Gastrocnemius medialis (tissue), 4 donors: ENCODE data around the gene CTIF. TPM values are rescaled to one million over a fixed set of nuclear protein-coding genes. Genes with fewer than 3 reads are reported as not detected.

Experiments
- ATAC-seq, 2 donors: fragments of 150-250 bp; one replicate each; pipeline ENCODE4 v1.9.1; 2016
- DNase-seq, 2 donors: peaks; one replicate each; pipeline ENCODE4 v3.0.0-alpha.2; 2019
- H3K27ac ChIP-seq, 4 donors: fragments of 200-600 bp; sonication (generic); 1 replicate in 1 of 4; 2 replicates in 3 of 4; pipeline ENCODE4 v1.5.1; 2016 to 2018; ENCODE audit warnings: mild to moderate bottlenecking in 2 of 4, moderate library complexity in 1 of 4
- H3K27me3 ChIP-seq, 3 donors: fragments of 200-600 bp; sonication (generic) in 2 of 3; 1 replicate in 1 of 3; 2 replicates in 2 of 3; pipeline versions ENCODE4 v1.5.1 to v1.6.0; 2016 to 2019; ENCODE audit warnings: mild to moderate bottlenecking in 1 of 3, moderate library complexity in 1 of 3
- H3K36me3 ChIP-seq, 2 donors: fragments of 200-600 bp; sonication (generic) in 1 of 2; one replicate each; pipeline ENCODE4 v1.5.1; 2017 to 2018
- H3K4me1 ChIP-seq, 2 donors: fragments of 200-600 bp; sonication (generic) in 1 of 2; one replicate each; pipeline ENCODE4 v1.5.1; 2016 to 2017; ENCODE audit warnings: mild to moderate bottlenecking in 2 of 2
- H3K4me3 ChIP-seq, 4 donors: fragments of 200-600 bp; sonication (generic) in 3 of 4; 1 replicate in 1 of 4; 2 replicates in 3 of 4; pipeline ENCODE4 v1.5.1; 2016 to 2019; ENCODE audit warnings: mild to moderate bottlenecking in 2 of 4
- H3K9me3 ChIP-seq, 3 donors: fragments of 200-600 bp; sonication (generic) in 2 of 3; 1 replicate in 1 of 3; 2 replicates in 2 of 3; pipeline ENCODE4 v1.5.1; 2016 to 2019
- CTCF ChIP-seq, 5 experiments: fragments of 450-650 bp in 3 of 5; fragments of 200-600 bp in 2 of 5; sonication (generic) in 2 of 5; IDR thresholded peaks in 4 of 5; conservative IDR thresholded peaks in 1 of 5; 1 replicate in 4 of 5; 2 replicates in 1 of 5; pipeline ENCODE4 v1.5.1; 2016 to 2019; ENCODE audit warnings: antibody characterized with exemption in 5 of 5, mild to moderate bottlenecking in 3 of 5, moderate library complexity in 3 of 5
- POLR2A ChIP-seq, 2 donors: fragments of 450-650 bp; IDR thresholded peaks; one replicate each; pipeline ENCODE4 v1.6.1; 2017; ENCODE audit warnings: antibody characterized with exemption in 2 of 2, mild to moderate bottlenecking in 2 of 2, moderate library complexity in 2 of 2
- in situ Hi-C, 4 donors: fragments of 200-750 bp; cut with MboI; loops; one replicate each; pipeline versions ENCODE4 v1.15.0 to v1.8.0; 2017; ENCODE audit warnings: low sequenced_read_pairs in 4 of 4
- intact Hi-C: fragments of 100-400 bp; cut with DNase I; formaldehyde crosslinking; loops from one replicate; pipeline ENCODE4 v1.15.1; 2023; ENCODE audit warnings: low total_unique reads
- total RNA-seq, 4 donors: library from RNA; depleted of rRNA; stranded (reverse); fragments of >200 nt; gene quantifications; one replicate each; pipeline versions ENCODE4 v1.1.0 to v1.2.3, GENCODE V29; 2016

CTIF gene
- total RNA-seq, 4 donors from 2014 or later, result 20.2 to 35.4 (median 23.1) TPM

- Histone ChIP-seq H3K27me3 (no peaks in the 10 kb centered on the region), H3K36me3 (no peaks in the 10 kb centered on the region), H3K4me3 (no peak overlapping the region), H3K4me1 (peaks cover 18 to 25% of the 10 kb centered on the region in 2 donors), H3K9me3 (no peaks in the 10 kb centered on the region), H3K27ac (no peak overlapping the region)
- intact Hi-C loops, result no loop called here
- TF ChIP-seq POLR2A (IDR thresholded peaks at IDR 0.05), result no peak
- TF ChIP-seq CTCF (IDR thresholded peaks at IDR 0.05 in 4 of 5, conservative IDR thresholded peaks at IDR 0.05 in 1 of 5), result no peak
- in situ Hi-C loops, result no loop called here
- ATAC-seq, result no peak
- DNase-seq, result peak in 1 of 2 donors; percentile 3
These were observed 288.0 kb downstream of the CTIF start for GRCh38 chr18:48826806-48827205.

- H3K4me3 ChIP-seq, result peak overlapping the region in 1 of 4 donors; percentile 38
- TF ChIP-seq POLR2A (IDR thresholded peaks at IDR 0.05) (no peak), CTCF (IDR thresholded peaks at IDR 0.05 in 4 of 5, conservative IDR thresholded peaks at IDR 0.05 in 1 of 5) (no peak)
- DNase-seq (peak; percentile 1 to 10), ATAC-seq (peak; percentile 59 to 74)
- no peaks in the 10 kb centered on the region for H3K9me3 ChIP-seq
- no peaks in the 10 kb centered on the region for H3K36me3 ChIP-seq
- H3K4me1 ChIP-seq, result peaks cover 18 to 25% of the 10 kb centered on the region in 2 donors
- H3K27me3 ChIP-seq, result no peaks in the 10 kb centered on the region
- in situ Hi-C loops, result no loop called here
- no peak overlapping the region for H3K27ac ChIP-seq
- intact Hi-C loops, result no loop called here
These were observed 288.7 kb downstream of the CTIF start for GRCh38 chr18:48827291-48828193.

- intact Hi-C loops, result no loop called here
- no peak overlapping the region for H3K27ac ChIP-seq
- no peak for ATAC-seq
- in situ Hi-C loops, result no loop called here
- TF ChIP-seq CTCF (IDR thresholded peaks at IDR 0.05 in 4 of 5, conservative IDR thresholded peaks at IDR 0.05 in 1 of 5) (no peak), POLR2A (IDR thresholded peaks at IDR 0.05) (no peak)
- no peaks in the 10 kb centered on the region for H3K36me3 ChIP-seq
- H3K4me1 ChIP-seq, result peaks cover 18 to 25% of the 10 kb centered on the region in 2 donors
- no peaks in the 10 kb centered on the region for H3K27me3 ChIP-seq
- no peak for DNase-seq
- H3K4me3 ChIP-seq, result no peak overlapping the region
- H3K9me3 ChIP-seq, result no peaks in the 10 kb centered on the region
These were observed 289.3 kb downstream of the CTIF start for GRCh38 chr18:48828194-48828545.

GRCh38 chr18:48828691-48829442 lies 290.0 kb downstream of the CTIF start:
- in situ Hi-C loops (no loop called here), intact Hi-C loops (no loop called here)
- peaks cover 18 to 25% of the 10 kb centered on the region in 2 donors for H3K4me1 ChIP-seq
- H3K9me3 ChIP-seq, result no peaks in the 10 kb centered on the region
- H3K36me3 ChIP-seq, result no peaks in the 10 kb centered on the region
- TF ChIP-seq POLR2A (IDR thresholded peaks at IDR 0.05) (no peak), CTCF (IDR thresholded peaks at IDR 0.05 in 4 of 5, conservative IDR thresholded peaks at IDR 0.05 in 1 of 5) (no peak)
- H3K27ac ChIP-seq, result no peak overlapping the region
- H3K27me3 ChIP-seq, result no peaks in the 10 kb centered on the region
- ATAC-seq, result no peak
- peak; percentile 0 to 6 for DNase-seq
- no peak overlapping the region for H3K4me3 ChIP-seq
